Hepatocyte (in vitro differentiated cells): ENCODE results near the gene KCP. TPM values are rescaled to one million over a fixed set of nuclear protein-coding genes. Genes with fewer than 3 reads are reported as not detected.

ENCODE experiments used
- DNase-seq: peaks from one replicate; pipeline ENCODE4 v3.0.0-alpha.2; 2016; ENCODE audit warnings: low spot score
- H2AFZ ChIP-seq: fragments of 200-600 bp; sonication (generic); 2 replicates; pipeline ENCODE4 v1.6.0; 2016; ENCODE audit warnings: antibody characterized with exemption, mild to moderate bottlenecking
- H3K27ac ChIP-seq: fragments of 200-600 bp; sonication (generic); 2 replicates; pipeline ENCODE4 v1.5.1; 2016; ENCODE audit warnings: mild to moderate bottlenecking
- H3K27me3 ChIP-seq: fragments of 200-600 bp; sonication (generic); 2 replicates; pipeline ENCODE4 v1.6.1; 2016
- H3K36me3 ChIP-seq: fragments of 200-600 bp; sonication (generic); replicated peaks from 2 replicates; pipeline ENCODE4 v1.5.1; 2016; ENCODE audit warnings: low read depth; ENCODE audit not compliant: insufficient read depth
- H3K4me1 ChIP-seq: fragments of 200-600 bp; sonication (generic); 2 replicates; pipeline ENCODE4 v1.5.1; 2016; ENCODE audit warnings: mild to moderate bottlenecking, moderate library complexity; ENCODE audit not compliant: insufficient read depth
- H3K4me2 ChIP-seq: fragments of 200-600 bp; sonication (generic); 2 replicates; pipeline ENCODE4 v1.6.0; 2016
- H3K4me3 ChIP-seq: fragments of 200-600 bp; sonication (generic); 2 replicates; pipeline ENCODE4 v1.5.1; 2016; ENCODE audit warnings: mild to moderate bottlenecking
- H3K79me2 ChIP-seq: fragments of 200-600 bp; sonication (generic); 2 replicates; pipeline ENCODE4 v1.6.0; 2017; ENCODE audit warnings: mild to moderate bottlenecking
- H3K9me2 ChIP-seq: fragments of 200-600 bp; sonication (generic); replicated peaks from 2 replicates; pipeline ENCODE4 v1.6.0; 2017; ENCODE audit warnings: mild to moderate bottlenecking; ENCODE audit not compliant: insufficient read depth
- H3K9me3 ChIP-seq: fragments of 200-600 bp; sonication (generic); 2 replicates; pipeline ENCODE4 v1.5.1; 2016; ENCODE audit warnings: low read depth, mild to moderate bottlenecking
- H4K20me1 ChIP-seq: fragments of 200-600 bp; sonication (generic); 2 replicates; pipeline ENCODE4 v1.6.0; 2016; ENCODE audit warnings: mild to moderate bottlenecking; ENCODE audit not compliant: insufficient read depth, poor library complexity, severe bottlenecking
- EZH2 ChIP-seq: fragments of 200-600 bp; sonication (generic); IDR thresholded peaks from 2 replicates; pipeline ENCODE4 v1.6.1; 2016; ENCODE audit warnings: antibody characterized with exemption, mild to moderate bottlenecking, borderline replicate concordance
- EZH2phosphoT487 ChIP-seq: fragments of 200-600 bp; sonication (generic); IDR thresholded peaks from one replicate; pipeline ENCODE4 v1.6.1; 2018; ENCODE audit warnings: antibody characterized with exemption, mild to moderate bottlenecking, low read depth, moderate library complexity; ENCODE audit not compliant: unreplicated experiment, severe bottlenecking
- WGBS: methylation state at CpG from one replicate; pipeline ENCODE4 v1.1.6; 2016; ENCODE audit warnings: low lambda C conversion rate; ENCODE audit errors: missing lambda C conversion rate; 5-methylcytosine and 5-hydroxymethylcytosine counted together
- polyA plus RNA-seq: library from polyadenylated mRNA; unstranded; fragments of >200 nt; fragmentation: Nextera tagmentation; extraction: Ambion mirVana; gene quantifications from 2 replicates; pipeline ENCODE4 v1.2.1, GENCODE V29; 2016
- total RNA-seq: library from RNA; depleted of rRNA; stranded (reverse); fragments of >200 nt; gene quantifications from 2 replicates; pipeline ENCODE4 v1.2.3, GENCODE V29; 2014
- TF ChIP-seq, protein P1 (sequence below): fragments of 200-600 bp; sonication (generic); IDR thresholded peaks from 2 replicates; pipeline ENCODE4 v1.5.1; 2016; ENCODE audit warnings: antibody characterized with exemption, mild to moderate bottlenecking; ENCODE audit not compliant: poor library complexity

Gene KCP
- total and polyA plus RNA-seq, 2 experiments from 2014 or later: 0.40 to 2.4 TPM

- Histone ChIP-seq H3K27me3 (no peaks in the 10 kb centered on the region), H3K9me3 (no peaks in the 10 kb centered on the region), H2AFZ (no peak overlapping the region), H3K79me2 (no peaks in the 10 kb centered on the region), H4K20me1 (no peaks in the 10 kb centered on the region), H3K27ac (no peak overlapping the region), H3K4me3 (no peak overlapping the region), H3K9me2 (no peaks in the 10 kb centered on the region), H3K4me2 (no peak overlapping the region), H3K36me3 (no peaks in the 10 kb centered on the region), H3K4me1 (no peaks in the 10 kb centered on the region)
- 97% methylated on average over 25 of the region's 25 CpGs for WGBS
- TF ChIP-seq EZH2phosphoT487 (no peak), EZH2 (no peak)
- TF ChIP-seq, protein P1, sequence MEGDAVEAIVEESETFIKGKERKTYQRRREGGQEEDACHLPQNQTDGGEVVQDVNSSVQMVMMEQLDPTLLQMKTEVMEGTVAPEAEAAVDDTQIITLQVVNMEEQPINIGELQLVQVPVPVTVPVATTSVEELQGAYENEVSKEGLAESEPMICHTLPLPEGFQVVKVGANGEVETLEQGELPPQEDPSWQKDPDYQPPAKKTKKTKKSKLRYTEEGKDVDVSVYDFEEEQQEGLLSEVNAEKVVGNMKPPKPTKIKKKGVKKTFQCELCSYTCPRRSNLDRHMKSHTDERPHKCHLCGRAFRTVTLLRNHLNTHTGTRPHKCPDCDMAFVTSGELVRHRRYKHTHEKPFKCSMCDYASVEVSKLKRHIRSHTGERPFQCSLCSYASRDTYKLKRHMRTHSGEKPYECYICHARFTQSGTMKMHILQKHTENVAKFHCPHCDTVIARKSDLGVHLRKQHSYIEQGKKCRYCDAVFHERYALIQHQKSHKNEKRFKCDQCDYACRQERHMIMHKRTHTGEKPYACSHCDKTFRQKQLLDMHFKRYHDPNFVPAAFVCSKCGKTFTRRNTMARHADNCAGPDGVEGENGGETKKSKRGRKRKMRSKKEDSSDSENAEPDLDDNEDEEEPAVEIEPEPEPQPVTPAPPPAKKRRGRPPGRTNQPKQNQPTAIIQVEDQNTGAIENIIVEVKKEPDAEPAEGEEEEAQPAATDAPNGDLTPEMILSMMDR: no peak
- DNase-seq: no peak
These were observed 65.7 kb downstream of the KCP start for GRCh38 chr7:128844777-128845311.

- TF ChIP-seq, protein P1: no peak
- TF ChIP-seq EZH2: no peak
- no peak for TF ChIP-seq EZH2phosphoT487
- Histone ChIP-seq H3K79me2 (no peaks in the 10 kb centered on the region), H3K9me2 (no peaks in the 10 kb centered on the region), H3K4me3 (no peak overlapping the region), H3K4me2 (no peak overlapping the region), H3K27ac (no peak overlapping the region), H4K20me1 (no peaks in the 10 kb centered on the region), H3K36me3 (no peaks in the 10 kb centered on the region), H3K27me3 (no peaks in the 10 kb centered on the region), H3K9me3 (no peaks in the 10 kb centered on the region), H2AFZ (no peak overlapping the region), H3K4me1 (no peaks in the 10 kb centered on the region)
- 94% methylated on average over 17 of the region's 17 CpGs for WGBS
- no peak for DNase-seq
These were observed 66.4 kb downstream of the KCP start for GRCh38 chr7:128843938-128844621.

- H3K9me2 ChIP-seq: no peaks in the 10 kb centered on the region
- no peak overlapping the region for H2AFZ ChIP-seq
- DNase-seq: no peak
- H3K27me3 ChIP-seq: no peaks in the 10 kb centered on the region
- no peaks in the 10 kb centered on the region for H4K20me1 ChIP-seq
- H3K4me1 ChIP-seq: no peaks in the 10 kb centered on the region
- no peak overlapping the region for H3K4me2 ChIP-seq
- H3K27ac ChIP-seq: no peak overlapping the region
- 98% methylated on average over 31 of the region's 38 CpGs for WGBS
- no peaks in the 10 kb centered on the region for H3K9me3 ChIP-seq
- no peak overlapping the region for H3K4me3 ChIP-seq
- H3K79me2 ChIP-seq: no peaks in the 10 kb centered on the region
- TF ChIP-seq EZH2phosphoT487 (no peak), EZH2 (no peak)
- TF ChIP-seq, protein P1: no peak
- H3K36me3 ChIP-seq: no peaks in the 10 kb centered on the region
These were observed 67.6 kb downstream of the KCP start for GRCh38 chr7:128842674-128843641.
